Measurements from ENCODE around the gene ACIN1. TPM values are rescaled to one million over a fixed set of nuclear protein-coding genes. Genes with fewer than 3 reads are reported as not detected.

The ACIN1 gene
- total and polyA plus RNA-seq, 2 of the 13 experiments (the other 11 are each of a cell fraction or from before 2014, with no cell fraction given), result 165 to 183 TPM

- TF ChIP-seq, protein P1, sequence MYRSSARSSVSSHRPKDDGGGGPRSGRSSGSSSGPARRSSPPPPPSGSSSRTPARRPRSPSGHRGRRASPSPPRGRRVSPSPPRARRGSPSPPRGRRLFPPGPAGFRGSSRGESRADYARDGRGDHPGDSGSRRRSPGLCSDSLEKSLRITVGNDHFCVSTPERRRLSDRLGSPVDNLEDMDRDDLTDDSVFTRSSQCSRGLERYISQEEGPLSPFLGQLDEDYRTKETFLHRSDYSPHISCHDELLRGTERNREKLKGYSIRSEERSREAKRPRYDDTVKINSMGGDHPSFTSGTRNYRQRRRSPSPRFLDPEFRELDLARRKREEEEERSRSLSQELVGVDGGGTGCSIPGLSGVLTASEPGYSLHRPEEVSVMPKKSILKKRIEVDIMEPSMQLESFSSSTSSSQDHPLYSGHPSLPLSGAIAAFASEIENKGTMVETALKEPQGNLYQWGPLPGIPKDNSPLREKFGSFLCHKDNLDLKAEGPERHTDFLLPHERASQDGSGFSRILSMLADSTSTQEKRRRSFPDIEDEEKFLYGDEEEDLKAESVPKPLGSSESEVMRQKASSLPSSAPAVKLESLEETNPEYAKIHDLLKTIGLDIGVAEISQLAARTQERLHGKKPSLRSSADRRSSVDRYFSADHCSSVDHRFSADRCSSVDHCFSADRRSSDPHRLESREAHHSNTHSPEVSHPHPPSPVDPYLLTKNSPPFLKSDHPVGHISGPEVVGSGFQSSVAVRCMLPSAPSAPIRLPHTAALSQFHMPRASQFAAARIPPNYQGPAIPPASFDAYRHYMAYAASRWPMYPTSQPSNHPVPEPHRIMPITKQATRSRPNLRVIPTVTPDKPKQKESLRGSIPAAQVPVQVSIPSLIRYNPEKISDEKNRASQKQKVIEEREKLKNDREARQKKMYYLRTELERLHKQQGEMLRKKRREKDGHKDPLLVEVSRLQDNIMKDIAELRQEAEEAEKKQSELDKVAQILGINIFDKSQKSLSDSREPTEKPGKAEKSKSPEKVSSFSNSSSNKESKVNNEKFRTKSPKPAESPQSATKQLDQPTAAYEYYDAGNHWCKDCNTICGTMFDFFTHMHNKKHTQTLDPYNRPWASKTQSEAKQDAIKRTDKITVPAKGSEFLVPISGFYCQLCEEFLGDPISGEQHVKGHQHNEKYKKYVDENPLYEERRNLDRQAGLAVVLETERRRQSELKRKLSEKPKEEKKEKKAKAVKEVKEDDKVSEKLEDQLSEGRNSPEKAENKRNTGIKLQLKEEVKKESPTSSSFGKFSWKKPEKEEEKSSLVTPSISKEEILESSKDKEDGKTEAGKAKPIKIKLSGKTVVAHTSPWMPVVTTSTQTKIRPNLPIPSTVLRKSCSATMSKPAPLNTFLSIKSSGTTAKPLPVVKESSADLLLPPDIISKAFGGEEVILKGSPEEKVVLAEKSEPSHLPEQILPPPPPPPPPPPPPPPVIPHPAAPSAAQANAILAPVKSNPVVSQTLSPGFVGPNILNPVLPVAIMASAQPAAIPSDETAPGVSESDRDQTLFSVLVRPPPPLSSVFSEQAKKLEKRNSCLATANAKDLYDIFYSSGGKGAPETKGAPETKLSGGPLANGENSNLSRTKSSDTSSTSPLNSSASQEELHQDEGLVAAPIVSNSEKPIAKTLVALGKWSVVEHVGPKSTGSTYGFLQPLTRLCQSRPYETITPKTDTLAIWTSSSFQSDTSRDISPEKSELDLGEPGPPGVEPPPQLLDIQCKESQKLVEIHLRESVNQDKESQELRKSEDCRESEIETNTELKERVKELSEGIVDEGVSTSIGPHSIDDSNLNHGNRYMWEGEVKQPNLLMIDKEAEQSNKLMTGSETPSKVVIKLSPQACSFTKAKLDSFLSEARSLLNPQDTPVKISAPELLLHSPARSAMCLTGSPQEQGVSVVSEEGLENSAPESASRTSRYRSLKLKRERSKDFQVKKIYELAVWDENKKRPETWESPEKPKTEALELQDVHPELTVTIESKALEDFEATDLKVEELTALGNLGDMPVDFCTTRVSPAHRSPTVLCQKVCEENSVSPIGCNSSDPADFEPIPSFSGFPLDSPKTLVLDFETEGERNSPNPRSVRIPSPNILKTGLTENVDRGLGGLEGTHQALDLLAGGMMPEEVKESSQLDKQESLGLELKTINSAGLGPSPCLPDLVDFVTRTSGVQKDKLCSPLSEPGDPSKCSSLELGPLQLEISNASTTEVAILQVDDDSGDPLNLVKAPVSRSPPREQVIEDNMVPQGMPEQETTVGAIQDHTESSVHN (CRISPR knock-in tag; IDR thresholded peaks at IDR 0.05), result 0 out of 2 replicates have a peak, but pooled peaks have one; percentile 24
- peak; percentile 14 for TF ChIP-seq XRCC5 (optimal IDR thresholded peaks at IDR 0.05; ENCODE audit: low read length)
- no peak for TF ChIP-seq PAXIP1 (CRISPR knock-in tag; conservative IDR thresholded peaks at IDR 0.05)
- no peak for TF ChIP-seq ZSCAN20 (CRISPR knock-in tag; IDR thresholded peaks at IDR 0.05; ENCODE audit: borderline replicate concordance)
- TF ChIP-seq AHDC1 (CRISPR knock-in tag; IDR thresholded peaks at IDR 0.05; ENCODE audit: borderline replicate concordance), result no peak
- no peak for TF ChIP-seq TAF15 (IDR thresholded peaks at IDR 0.05; ENCODE audit: low read depth, low read length, poor library complexity, severe bottlenecking)
- peak; percentile 99 for TF ChIP-seq RBM22 (optimal IDR thresholded peaks at IDR 0.05; ENCODE audit: low read length)
- 0 out of 2 replicates have a peak, but pooled peaks have one; percentile 57 for TF ChIP-seq ZNF740 (CRISPR knock-in tag; IDR thresholded peaks at IDR 0.05)
- TF ChIP-seq RFX1 (IDR thresholded peaks at IDR 0.05), result no peak
- TF ChIP-seq ZMYM3 (CRISPR knock-in tag; IDR thresholded peaks at IDR 0.05), result 0 out of 2 replicates have a peak, but pooled peaks have one; percentile 23
Measured at GRCh38 chr14:23025151-23025814, 69.7 kb downstream of the ACIN1 start (continued).

Measured in HepG2 (cell line).